ENCODE data around the gene ST8SIA2.

DNA sequence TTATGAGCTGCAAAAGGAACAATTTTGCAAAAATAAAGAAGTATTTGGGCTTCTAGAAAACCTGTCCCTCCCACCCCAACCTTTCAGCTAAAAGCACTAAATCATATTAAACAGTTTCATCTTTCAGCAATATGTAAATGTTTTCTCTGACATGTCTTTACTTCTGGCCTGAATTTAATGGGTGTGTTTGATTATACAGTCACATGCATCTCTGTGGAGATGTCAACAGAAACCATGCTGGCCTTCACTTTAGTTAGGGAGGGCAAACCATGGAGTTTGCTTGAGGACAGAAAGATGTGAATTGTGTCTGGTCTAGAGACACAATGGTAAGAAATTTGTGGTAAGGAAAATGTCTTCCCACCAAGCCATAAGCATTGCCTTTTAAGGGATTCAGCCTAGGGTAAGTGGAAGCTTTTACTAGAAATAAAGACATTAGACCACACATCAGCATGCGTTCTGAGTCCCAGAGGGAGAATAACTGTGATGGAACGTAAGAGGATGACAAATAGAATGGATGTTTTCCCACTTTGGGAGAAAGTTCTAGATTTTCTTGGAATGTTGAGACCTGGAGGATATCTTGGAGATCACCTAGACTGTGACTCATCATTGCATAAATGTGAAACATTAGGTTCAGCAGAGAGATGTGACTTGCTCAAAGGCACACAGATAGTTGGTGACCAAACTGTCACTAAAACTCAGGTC is 68.9 kb downstream of the ST8SIA2 start:
- TF ChIP-seq EZH2 (IDR thresholded peaks at IDR 0.05) (no peak), POLR2AphosphoS5 (IDR thresholded peaks at IDR 0.05; ENCODE audit: borderline replicate concordance, low read depth, low read length) (no peak), FOXP2 (optimal IDR thresholded peaks at IDR 0.05; ENCODE audit: control extremely low read depth, extremely low read length, insufficient read depth) (no peak)

Data from SK-N-MC (cell line).